SU-DHL-6 (cell line): ENCODE data around the gene SOX10.

Source experiments
- EZH2phosphoT487 ChIP-seq: fragments of 200-600 bp; sonication (generic), shearing (Covaris generic); conservative IDR thresholded peaks from 2 replicates; pipeline ENCODE4 v1.6.1; 2018; ENCODE audit warnings: mild to moderate bottlenecking, antibody characterized with exemption, low read length, moderate library complexity, mixed read lengths
- TF ChIP-seq, protein P1 (sequence below): fragments of 200-600 bp; sonication (generic); IDR thresholded peaks from one replicate; pipeline ENCODE4 v1.5.1; 2017; ENCODE audit warnings: antibody characterized with exemption, mild to moderate bottlenecking, low read length, moderate library complexity; ENCODE audit not compliant: insufficient read depth, poor library complexity, severe bottlenecking

DNA sequence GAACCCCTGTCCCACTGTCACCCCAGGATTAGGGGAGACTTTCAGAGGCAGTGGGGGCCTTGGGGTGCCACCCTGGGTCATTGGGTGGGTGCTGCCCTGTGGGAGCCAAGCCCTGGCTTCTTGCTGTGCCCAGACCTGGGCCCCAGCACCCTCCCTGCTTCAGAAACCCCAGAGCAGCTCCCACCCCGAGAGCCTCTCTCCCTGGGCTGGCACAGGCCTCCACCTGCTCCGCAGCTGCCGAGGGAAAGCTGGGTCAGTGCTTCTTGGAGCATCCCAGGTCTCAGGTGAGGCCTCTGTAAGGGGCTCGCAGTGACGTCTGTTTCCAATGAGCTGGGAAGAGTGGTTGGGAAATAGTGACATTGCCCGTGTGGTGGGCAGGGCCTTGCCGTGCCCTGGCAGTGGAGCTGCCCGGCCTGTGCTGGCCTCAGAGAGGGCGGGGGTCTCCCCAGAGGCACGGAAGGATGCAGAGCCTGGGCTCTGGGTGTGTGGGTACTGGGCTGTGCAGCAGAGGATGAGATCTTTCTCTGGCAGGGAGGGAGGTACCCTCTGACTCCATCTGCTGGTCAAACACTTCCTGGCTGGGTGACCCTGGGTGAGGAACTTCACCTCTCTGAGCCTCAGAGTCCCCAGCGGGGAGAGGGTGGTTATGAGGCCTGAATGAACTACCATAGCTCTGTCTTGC is 53.9 kb downstream of the SOX10 start:
- TF ChIP-seq, protein P1, sequence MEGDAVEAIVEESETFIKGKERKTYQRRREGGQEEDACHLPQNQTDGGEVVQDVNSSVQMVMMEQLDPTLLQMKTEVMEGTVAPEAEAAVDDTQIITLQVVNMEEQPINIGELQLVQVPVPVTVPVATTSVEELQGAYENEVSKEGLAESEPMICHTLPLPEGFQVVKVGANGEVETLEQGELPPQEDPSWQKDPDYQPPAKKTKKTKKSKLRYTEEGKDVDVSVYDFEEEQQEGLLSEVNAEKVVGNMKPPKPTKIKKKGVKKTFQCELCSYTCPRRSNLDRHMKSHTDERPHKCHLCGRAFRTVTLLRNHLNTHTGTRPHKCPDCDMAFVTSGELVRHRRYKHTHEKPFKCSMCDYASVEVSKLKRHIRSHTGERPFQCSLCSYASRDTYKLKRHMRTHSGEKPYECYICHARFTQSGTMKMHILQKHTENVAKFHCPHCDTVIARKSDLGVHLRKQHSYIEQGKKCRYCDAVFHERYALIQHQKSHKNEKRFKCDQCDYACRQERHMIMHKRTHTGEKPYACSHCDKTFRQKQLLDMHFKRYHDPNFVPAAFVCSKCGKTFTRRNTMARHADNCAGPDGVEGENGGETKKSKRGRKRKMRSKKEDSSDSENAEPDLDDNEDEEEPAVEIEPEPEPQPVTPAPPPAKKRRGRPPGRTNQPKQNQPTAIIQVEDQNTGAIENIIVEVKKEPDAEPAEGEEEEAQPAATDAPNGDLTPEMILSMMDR = no peak
- TF ChIP-seq EZH2phosphoT487 = no peak
